Keratinocyte (primary cell): ENCODE measurements around the gene KIRREL2. TPM values are rescaled to one million over a fixed set of nuclear protein-coding genes. Genes with fewer than 3 reads are reported as not detected.

ENCODE experiments used
- DNase-seq: peaks from one replicate; pipeline ENCODE4 v3.0.0-alpha.2; 2011; ENCODE audit warnings: low read depth, missing footprints, low spot score
- FAIRE-seq: peaks from 2 replicates; lab custom pipeline; 2011; peaks lifted over from hg19 to GRCh38; lab: Jason Lieb, UNC
- H2AFZ ChIP-seq: 2 replicates; pipeline ENCODE4 v1.6.0; 2012; ENCODE audit warnings: low read length, control low read depth, inconsistent platforms; ENCODE audit not compliant: control insufficient read depth
- H3K27ac ChIP-seq: 2 replicates; pipeline ENCODE4 v1.5.1; 2011; ENCODE audit warnings: low read length; ENCODE audit not compliant: control insufficient read depth, insufficient read depth
- H3K27me3 ChIP-seq: 3 replicates; pipeline ENCODE4 v1.6.0; 2011; ENCODE audit warnings: low read length; ENCODE audit not compliant: control insufficient read depth, insufficient read depth; ENCODE audit errors: extremely low read depth
- H3K36me3 ChIP-seq, 2 experiments: 2 replicates in 1 of 2; 3 replicates in 1 of 2; pipeline ENCODE4 v1.5.1; 2011; ENCODE audit warnings: low read length in 2 of 2, mild to moderate bottlenecking in 1 of 2; ENCODE audit not compliant: control insufficient read depth in 2 of 2, insufficient read depth in 2 of 2; ENCODE audit errors: extremely low read depth in 1 of 2
- H3K4me1 ChIP-seq: 3 replicates; pipeline ENCODE4 v1.5.1; 2011; ENCODE audit warnings: low read length; ENCODE audit not compliant: control insufficient read depth, insufficient read depth; ENCODE audit errors: extremely low read depth
- H3K4me2 ChIP-seq: 3 replicates; pipeline ENCODE4 v1.6.0; 2011; ENCODE audit warnings: low read depth, low read length; ENCODE audit not compliant: control insufficient read depth, insufficient read depth; ENCODE audit errors: extremely low read depth
- H3K4me3 ChIP-seq, 3 experiments: fragments of 200-600 bp in 1 of 3; sonication (generic) in 1 of 3; 2 replicates in 2 of 3; 3 replicates in 1 of 3; pipeline ENCODE4 v1.5.1; 2011 to 2016; ENCODE audit warnings: low read length in 3 of 3, mild to moderate bottlenecking in 3 of 3, control low read depth in 2 of 3, inconsistent platforms in 1 of 3, low read depth in 1 of 3, mixed read lengths in 1 of 3, mixed run types in 1 of 3, moderate library complexity in 1 of 3; ENCODE audit not compliant: control insufficient read depth in 2 of 3, insufficient read depth in 2 of 3; ENCODE audit errors: extremely low read depth in 1 of 3
- H3K79me2 ChIP-seq: 2 replicates; pipeline ENCODE4 v1.6.0; 2012; ENCODE audit warnings: low read length; ENCODE audit not compliant: control insufficient read depth, insufficient read depth
- H3K9ac ChIP-seq: 3 replicates; pipeline ENCODE4 v1.6.0; 2011; ENCODE audit warnings: low read length; ENCODE audit not compliant: control insufficient read depth, insufficient read depth; ENCODE audit errors: extremely low read depth
- H3K9me1 ChIP-seq: 3 replicates; pipeline ENCODE4 v1.6.0; 2011; ENCODE audit warnings: low read length; ENCODE audit not compliant: control insufficient read depth, insufficient read depth; ENCODE audit errors: extremely low read depth
- H3K9me3 ChIP-seq: 2 replicates; pipeline ENCODE4 v1.5.1; 2012; ENCODE audit warnings: low read depth, low read length; ENCODE audit not compliant: control insufficient read depth
- H4K20me1 ChIP-seq: 3 replicates; pipeline ENCODE4 v1.6.0; 2011; ENCODE audit warnings: low read length; ENCODE audit not compliant: control insufficient read depth, insufficient read depth; ENCODE audit errors: extremely low read depth
- CTCF ChIP-seq, 3 experiments: IDR thresholded peaks in 1 of 3; conservative IDR thresholded peaks in 1 of 3; optimal IDR thresholded peaks in 1 of 3; 2 replicates in 2 of 3; 3 replicates in 1 of 3; pipeline versions ENCODE3 to v1.5.1; 2011; ENCODE audit warnings: low read length in 3 of 3, mild to moderate bottlenecking in 3 of 3, moderate library complexity in 2 of 3, control low read depth in 1 of 3, inconsistent platforms in 1 of 3; ENCODE audit not compliant: insufficient read depth in 2 of 3; ENCODE audit errors: extremely low read depth in 1 of 3
- EZH2 ChIP-seq: IDR thresholded peaks from one replicate; pipeline ENCODE4 v1.6.1; 2012; ENCODE audit warnings: inconsistent platforms, mild to moderate bottlenecking, low read length, moderate library complexity
- dilution Hi-C: fragments of 300-500 bp; cut with MboI; formaldehyde crosslinking; loops from one replicate; pipeline ENCODE4 v1.7.0; 2020; ENCODE audit warnings: low sequenced_read_pairs; ENCODE audit not compliant: extremely low pct_ligation_motif_present
- polyA plus RNA-seq, 5 experiments: library from polyadenylated mRNA; depleted of rRNA in 3 of 5; stranded (reverse) in 3 of 5; stranded (forward) in 1 of 5; unstranded in 1 of 5; fragments of >200 nt; gene quantifications; 1 replicate in 1 of 5; 2 replicates in 3 of 5; 3 replicates in 1 of 5; pipeline versions ENCODE4 v1.2.1 to v1.2.3, GENCODE V29; 2011 to 2012; ENCODE audit warnings: missing spikeins in 2 of 5, low read depth in 1 of 5, low replicate concordance in 1 of 5

The KIRREL2 gene
- polyA plus RNA-seq, 1 donor (not counting 4 experiments of a cell fraction or from before 2014, with no cell fraction given): not detected

DNA sequence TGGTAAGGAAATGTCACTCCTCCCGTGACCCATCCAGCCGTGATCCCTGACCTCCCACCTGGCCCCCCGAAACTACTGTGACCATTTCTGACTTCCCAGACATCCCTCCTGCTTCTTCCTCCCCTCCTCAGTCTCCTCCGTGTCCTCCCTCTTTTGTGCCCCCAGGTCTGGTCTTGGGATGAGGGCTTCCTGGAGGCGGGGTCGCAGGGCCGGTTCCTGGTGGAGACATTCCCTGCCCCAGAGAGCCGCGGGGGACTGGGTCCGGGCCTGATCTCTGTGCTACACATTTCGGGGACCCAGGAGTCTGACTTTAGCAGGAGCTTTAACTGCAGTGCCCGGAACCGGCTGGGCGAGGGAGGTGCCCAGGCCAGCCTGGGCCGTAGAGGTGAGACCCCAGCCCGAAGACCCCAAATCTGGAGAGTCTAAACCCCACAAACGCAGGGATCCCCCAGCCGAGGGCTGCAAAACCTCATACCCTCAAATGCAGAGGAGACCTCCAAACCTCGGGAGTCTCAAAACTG, 5.0 kb downstream of the KIRREL2 start:
- H3K9me3 ChIP-seq: no peaks in the 10 kb centered on the region
- dilution Hi-C loops: no loop called here
- no peaks in the 10 kb centered on the region for H3K9me1 ChIP-seq
- TF ChIP-seq CTCF (optimal IDR thresholded peaks at IDR 0.05 in 1 of 3, IDR thresholded peaks at IDR 0.05 in 1 of 3, conservative IDR thresholded peaks at IDR 0.05 in 1 of 3; ENCODE audit: extremely low read depth in 1 of 3, insufficient read depth in 2 of 3, low read length in 3 of 3) (no peak), EZH2 (no peak)
- H3K4me1 ChIP-seq: no peaks in the 10 kb centered on the region
- peaks cover 3% of the 10 kb centered on the region for H4K20me1 ChIP-seq
- no peak overlapping the region for H3K4me3 ChIP-seq
- no peaks in the 10 kb centered on the region for H3K36me3 ChIP-seq
- no peak overlapping the region for H3K4me2 ChIP-seq
- H2AFZ ChIP-seq: no peak overlapping the region
- FAIRE-seq (no peak), DNase-seq (no peak)
- no peaks in the 10 kb centered on the region for H3K79me2 ChIP-seq
- H3K27ac ChIP-seq: no peak overlapping the region
- H3K9ac ChIP-seq: no peak overlapping the region
- peaks cover 33% of the 10 kb centered on the region for H3K27me3 ChIP-seq

GRCh38 chr19:35862528-35862927, 5.8 kb downstream of the KIRREL2 start:
- H3K4me2 ChIP-seq: no peak overlapping the region
- H3K9me3 ChIP-seq: no peaks in the 10 kb centered on the region
- FAIRE-seq (no peak), DNase-seq (no peak)
- no peaks in the 10 kb centered on the region for H3K4me1 ChIP-seq
- peaks cover 27% of the 10 kb centered on the region for H3K27me3 ChIP-seq
- no peak overlapping the region for H3K27ac ChIP-seq
- TF ChIP-seq EZH2 (no peak), CTCF (optimal IDR thresholded peaks at IDR 0.05 in 1 of 3, IDR thresholded peaks at IDR 0.05 in 1 of 3, conservative IDR thresholded peaks at IDR 0.05 in 1 of 3; ENCODE audit: extremely low read depth in 1 of 3, insufficient read depth in 2 of 3, low read length in 3 of 3) (no peak)
- H3K9me1 ChIP-seq: no peaks in the 10 kb centered on the region
- H3K4me3 ChIP-seq: no peak overlapping the region
- no peak overlapping the region for H3K9ac ChIP-seq
- dilution Hi-C loops: no loop called here
- no peaks in the 10 kb centered on the region for H3K79me2 ChIP-seq
- peaks cover 3% of the 10 kb centered on the region for H4K20me1 ChIP-seq
- H2AFZ ChIP-seq: no peak overlapping the region
- no peaks in the 10 kb centered on the region for H3K36me3 ChIP-seq
